ENCODE measurements around the gene CRYBG2. TPM values are rescaled to one million over a fixed set of nuclear protein-coding genes. Genes with fewer than 3 reads are reported as not detected.

The CRYBG2 gene
- polyA plus RNA-seq, 1 donor (not counting 4 experiments of a cell fraction or from before 2014, with no cell fraction given): 7.9 TPM

DNA sequence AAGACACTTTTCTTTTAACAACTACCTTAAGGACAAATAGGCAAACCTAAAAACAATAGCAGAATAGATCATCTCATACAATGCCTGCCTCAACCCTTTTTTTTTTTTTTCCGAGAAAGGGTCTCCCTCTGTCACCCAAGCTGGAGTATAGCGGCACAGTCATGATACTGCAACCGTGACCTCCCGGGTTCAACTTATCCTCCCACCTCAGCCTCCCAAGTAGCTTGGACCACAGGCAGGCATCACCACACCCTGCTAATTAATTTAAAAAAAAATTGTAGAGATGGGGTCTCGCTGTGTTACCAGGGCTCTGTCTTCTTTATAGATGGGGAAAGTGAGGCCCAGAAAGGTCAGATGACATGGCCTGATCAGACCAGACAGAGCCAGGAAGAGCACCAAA is 66.1 kb downstream of the CRYBG2 start:
- no peak for DNase-seq (ENCODE audit: low read depth, low spot score)
- dilution Hi-C loops (cut with MboI; ENCODE audit: extremely low pct_ligation_motif_present, low sequenced_read_pairs): no loop called here
- Histone ChIP-seq H3K79me2 (ENCODE audit: control insufficient read depth, insufficient read depth, low read length) (no peaks in the 10 kb centered on the region), H3K27me3 (ENCODE audit: control insufficient read depth, extremely low read depth, insufficient read depth, low read length) (no peaks in the 10 kb centered on the region), H3K9me1 (ENCODE audit: control insufficient read depth, extremely low read depth, insufficient read depth, low read length) (no peaks in the 10 kb centered on the region), H3K4me3 (ENCODE audit: control insufficient read depth in 2 of 3, extremely low read depth in 1 of 3, insufficient read depth in 2 of 3, low read depth in 1 of 3, low read length in 3 of 3) (no peak overlapping the region), H2AFZ (ENCODE audit: control insufficient read depth, low read length) (no peak overlapping the region), H3K4me2 (ENCODE audit: control insufficient read depth, extremely low read depth, insufficient read depth, low read depth, low read length) (no peak overlapping the region), H3K9ac (ENCODE audit: control insufficient read depth, extremely low read depth, insufficient read depth, low read length) (no peak overlapping the region), H3K9me3 (ENCODE audit: control insufficient read depth, low read depth, low read length) (no peaks in the 10 kb centered on the region), H3K36me3 (ENCODE audit: control insufficient read depth in 2 of 2, extremely low read depth in 1 of 2, insufficient read depth in 2 of 2, low read length in 2 of 2) (peaks cover 6 to 11% of the 10 kb centered on the region in 2 experiments), H3K4me1 (ENCODE audit: control insufficient read depth, extremely low read depth, insufficient read depth, low read length) (peaks cover 29% of the 10 kb centered on the region), H4K20me1 (ENCODE audit: control insufficient read depth, extremely low read depth, insufficient read depth, low read length) (peaks cover 4% of the 10 kb centered on the region), H3K27ac (ENCODE audit: control insufficient read depth, insufficient read depth, low read length) (no peak overlapping the region)
- FAIRE-seq: no peak
- no peak for TF ChIP-seq EZH2 (IDR thresholded peaks at IDR 0.05; ENCODE audit: low read length)
- TF ChIP-seq, protein P1, sequence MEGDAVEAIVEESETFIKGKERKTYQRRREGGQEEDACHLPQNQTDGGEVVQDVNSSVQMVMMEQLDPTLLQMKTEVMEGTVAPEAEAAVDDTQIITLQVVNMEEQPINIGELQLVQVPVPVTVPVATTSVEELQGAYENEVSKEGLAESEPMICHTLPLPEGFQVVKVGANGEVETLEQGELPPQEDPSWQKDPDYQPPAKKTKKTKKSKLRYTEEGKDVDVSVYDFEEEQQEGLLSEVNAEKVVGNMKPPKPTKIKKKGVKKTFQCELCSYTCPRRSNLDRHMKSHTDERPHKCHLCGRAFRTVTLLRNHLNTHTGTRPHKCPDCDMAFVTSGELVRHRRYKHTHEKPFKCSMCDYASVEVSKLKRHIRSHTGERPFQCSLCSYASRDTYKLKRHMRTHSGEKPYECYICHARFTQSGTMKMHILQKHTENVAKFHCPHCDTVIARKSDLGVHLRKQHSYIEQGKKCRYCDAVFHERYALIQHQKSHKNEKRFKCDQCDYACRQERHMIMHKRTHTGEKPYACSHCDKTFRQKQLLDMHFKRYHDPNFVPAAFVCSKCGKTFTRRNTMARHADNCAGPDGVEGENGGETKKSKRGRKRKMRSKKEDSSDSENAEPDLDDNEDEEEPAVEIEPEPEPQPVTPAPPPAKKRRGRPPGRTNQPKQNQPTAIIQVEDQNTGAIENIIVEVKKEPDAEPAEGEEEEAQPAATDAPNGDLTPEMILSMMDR (optimal IDR thresholded peaks at IDR 0.05 in 1 of 3, IDR thresholded peaks at IDR 0.05 in 1 of 3, conservative IDR thresholded peaks at IDR 0.05 in 1 of 3; ENCODE audit: extremely low read depth in 1 of 3, insufficient read depth in 2 of 3, low read length in 3 of 3): no peak

DNA sequence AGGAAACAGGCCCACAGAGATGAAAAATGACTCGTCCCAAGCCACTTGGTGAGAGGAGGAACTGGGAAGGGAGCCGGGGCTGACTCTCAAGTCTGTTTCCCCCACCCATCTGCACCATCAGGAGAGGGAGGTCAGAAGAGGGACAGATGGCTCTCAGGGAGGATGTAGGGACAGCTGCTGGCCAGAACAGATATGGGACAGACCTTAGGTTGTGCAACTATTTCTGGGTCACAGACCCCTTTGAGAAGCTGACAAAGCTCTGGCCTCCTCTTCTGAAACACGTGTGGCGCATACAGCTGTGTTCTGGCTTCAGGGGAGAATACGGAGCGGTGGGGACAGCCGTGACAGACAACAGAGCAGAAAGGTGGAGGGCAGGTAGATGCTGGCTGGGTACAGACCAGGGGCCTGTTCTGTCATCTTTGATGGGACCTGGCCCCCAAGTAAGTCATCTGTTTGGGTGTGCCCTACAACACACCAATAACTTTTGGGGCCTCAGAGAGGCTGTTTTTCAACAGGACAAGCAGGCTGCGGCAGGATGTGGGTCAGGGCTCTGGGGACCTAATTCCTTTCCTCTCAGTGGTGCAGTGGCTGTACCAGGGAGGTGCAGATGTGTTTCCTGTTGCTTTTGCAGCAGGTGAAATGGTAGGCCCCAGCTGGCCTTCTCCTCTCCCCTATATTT is 66.8 kb downstream of the CRYBG2 start:
- H3K27me3 ChIP-seq (ENCODE audit: control insufficient read depth, extremely low read depth, insufficient read depth, low read length): no peaks in the 10 kb centered on the region
- no peak overlapping the region for H3K4me3 ChIP-seq (ENCODE audit: control insufficient read depth in 2 of 3, extremely low read depth in 1 of 3, insufficient read depth in 2 of 3, low read depth in 1 of 3, low read length in 3 of 3)
- peaks cover 8 to 16% of the 10 kb centered on the region in 2 experiments for H3K36me3 ChIP-seq (ENCODE audit: control insufficient read depth in 2 of 2, extremely low read depth in 1 of 2, insufficient read depth in 2 of 2, low read length in 2 of 2)
- no peaks in the 10 kb centered on the region for H3K9me3 ChIP-seq (ENCODE audit: control insufficient read depth, low read depth, low read length)
- no peaks in the 10 kb centered on the region for H3K9me1 ChIP-seq (ENCODE audit: control insufficient read depth, extremely low read depth, insufficient read depth, low read length)
- H3K9ac ChIP-seq (ENCODE audit: control insufficient read depth, extremely low read depth, insufficient read depth, low read length): no peak overlapping the region
- no peak overlapping the region for H2AFZ ChIP-seq (ENCODE audit: control insufficient read depth, low read length)
- H4K20me1 ChIP-seq (ENCODE audit: control insufficient read depth, extremely low read depth, insufficient read depth, low read length): peaks cover 8% of the 10 kb centered on the region
- H3K4me2 ChIP-seq (ENCODE audit: control insufficient read depth, extremely low read depth, insufficient read depth, low read depth, low read length): no peak overlapping the region
- dilution Hi-C loops (cut with MboI; ENCODE audit: extremely low pct_ligation_motif_present, low sequenced_read_pairs): no loop called here
- DNase-seq (ENCODE audit: low read depth, low spot score): no peak
- no peak for TF ChIP-seq EZH2 (IDR thresholded peaks at IDR 0.05; ENCODE audit: low read length)
- TF ChIP-seq, protein P1 (optimal IDR thresholded peaks at IDR 0.05 in 1 of 3, IDR thresholded peaks at IDR 0.05 in 1 of 3, conservative IDR thresholded peaks at IDR 0.05 in 1 of 3; ENCODE audit: extremely low read depth in 1 of 3, insufficient read depth in 2 of 3, low read length in 3 of 3): no peak
- peaks cover 2% of the 10 kb centered on the region for H3K79me2 ChIP-seq (ENCODE audit: control insufficient read depth, insufficient read depth, low read length)
- FAIRE-seq: no peak
- H3K4me1 ChIP-seq (ENCODE audit: control insufficient read depth, extremely low read depth, insufficient read depth, low read length): peaks cover 30% of the 10 kb centered on the region
- H3K27ac ChIP-seq (ENCODE audit: control insufficient read depth, insufficient read depth, low read length): no peak overlapping the region
